PC-9 (cell line): Measurements from ENCODE around the gene TAGAP. TPM values are rescaled to one million over a fixed set of nuclear protein-coding genes. Genes with fewer than 3 reads are reported as not detected.

Source experiments
- BruUV-seq: library from RNA; stranded (reverse); fragments of 400-500 nt; replicated peaks from 2 replicates; lab custom pipeline; 2021; lab: Mats Ljungman, UMichigan
- CTCF ChIA-PET: fragments of 300-600 bp; sonication (Branson Sonifier 250); formaldehyde crosslinking; loops from one replicate; lab custom pipeline; 2022; ENCODE audit warnings: antibody characterized with exemption; lab: Charles Lee
- POLR2A ChIA-PET: fragments of 300-600 bp; sonication (Branson Sonifier 250); formaldehyde crosslinking; loops from one replicate; lab custom pipeline; 2022; ENCODE audit warnings: antibody characterized with exemption; ENCODE audit not compliant: unreplicated experiment; lab: Charles Lee
- DNase-seq, 2 experiments: peaks; one replicate each; pipeline versions ENCODE4 v3.0.0 to v3.0.0-alpha.2; 2015 to 2022; ENCODE audit warnings: mixed read lengths in 1 of 2
- H2AFZ ChIP-seq: fragments of 200-600 bp; sonication (generic); 2 replicates; pipeline ENCODE4 v1.8.1; 2017; ENCODE audit warnings: antibody characterized with exemption
- H3F3A ChIP-seq: fragments of 200-600 bp; sonication (generic); 2 replicates; pipeline ENCODE4 v1.8.1; 2017; ENCODE audit warnings: antibody characterized with exemption, mild to moderate bottlenecking, low read depth; ENCODE audit not compliant: insufficient read depth
- H3K27ac ChIP-seq: fragments of 200-600 bp; sonication (generic); 2 replicates; pipeline ENCODE4 v1.6.1; 2016; ENCODE audit warnings: mixed run types
- H3K27me3 ChIP-seq: fragments of 200-600 bp; sonication (generic); 2 replicates; pipeline ENCODE4 v1.6.1; 2016; ENCODE audit warnings: low read depth, mixed run types; ENCODE audit not compliant: insufficient read depth
- H3K36me3 ChIP-seq: fragments of 200-600 bp; sonication (generic); 2 replicates; pipeline ENCODE4 v1.6.1; 2016; ENCODE audit warnings: low read depth, mixed run types
- H3K4me1 ChIP-seq: fragments of 200-600 bp; sonication (generic); replicated peaks from 2 replicates; pipeline ENCODE4 v1.6.1; 2016; ENCODE audit warnings: mixed run types; ENCODE audit not compliant: insufficient read depth
- H3K4me2 ChIP-seq: fragments of 200-600 bp; sonication (generic); 2 replicates; pipeline ENCODE4 v1.6.1; 2017; ENCODE audit warnings: mixed run types
- H3K4me3 ChIP-seq: fragments of 200-600 bp; sonication (generic); 2 replicates; pipeline ENCODE4 v1.6.1; 2016; ENCODE audit warnings: mixed run types
- H3K79me2 ChIP-seq: fragments of 200-600 bp; sonication (generic); 2 replicates; pipeline ENCODE4 v1.6.1; 2017; ENCODE audit warnings: low read depth, mixed run types
- H3K9me2 ChIP-seq: fragments of 200-600 bp; sonication (generic); 2 replicates; pipeline ENCODE4 v1.8.1; 2017; ENCODE audit warnings: mild to moderate bottlenecking; ENCODE audit not compliant: insufficient read depth
- H3K9me3 ChIP-seq: fragments of 200-600 bp; sonication (generic); 2 replicates; pipeline ENCODE4 v1.8.1; 2016; ENCODE audit warnings: low read depth; ENCODE audit not compliant: insufficient read depth
- H4K20me1 ChIP-seq: fragments of 200-600 bp; sonication (generic); 2 replicates; pipeline ENCODE4 v1.8.1; 2017; ENCODE audit not compliant: insufficient read depth
- CTCF ChIP-seq: fragments of 200-600 bp; sonication (generic); conservative IDR thresholded peaks from 2 replicates; pipeline ENCODE4 v1.6.1; 2017; ENCODE audit warnings: mixed run types, antibody characterized with exemption, mild to moderate bottlenecking, moderate library complexity
- EZH2 ChIP-seq: fragments of 200-600 bp; sonication (generic); IDR thresholded peaks from 2 replicates; pipeline ENCODE4 v1.8.0; 2017; ENCODE audit warnings: antibody characterized with exemption, low read depth
- intact Hi-C: fragments of 100-400 bp; cut with micrococcal nuclease; formaldehyde crosslinking; loops from one replicate; pipeline ENCODE4 v1.10.0; 2022; ENCODE audit not compliant: unreplicated experiment
- total RNA-seq: library from RNA; stranded (reverse); gene quantifications from 2 replicates; pipeline ENCODE4 v1.2.3, GENCODE V29; 2021

Gene TAGAP
- total RNA-seq, 1 experiment from 2014 or later: not detected

- intact Hi-C loops: no loop called here
- Histone ChIP-seq H3K36me3 (no peaks in the 10 kb centered on the region), H4K20me1 (no peaks in the 10 kb centered on the region), H3K9me3 (no peaks in the 10 kb centered on the region; the same call in 1 of the 2 replicates), H3K79me2 (no peaks in the 10 kb centered on the region), H2AFZ (no peak overlapping the region), H3F3A (no peaks in the 10 kb centered on the region), H3K4me3 (no peak overlapping the region), H3K27me3 (peaks cover 61% of the 10 kb centered on the region), H3K27ac (no peak overlapping the region), H3K4me1 (no peaks in the 10 kb centered on the region), H3K4me2 (no peak overlapping the region), H3K9me2 (no peaks in the 10 kb centered on the region)
- BruUV-seq: no TSS peak
- DNase-seq: no peak
- no peak for TF ChIP-seq CTCF
- no peak for TF ChIP-seq EZH2
- ChIA-PET POLR2A (interaction anchor here (0.7 kb wide), 1 partner anchor 179 kb away, joined by 5 read pairs; no protein-coding TSS in a partner anchor), CTCF (interaction anchor here (0.7 kb wide), 1 partner anchor 81 kb away, joined by 3 read pairs; no protein-coding TSS in a partner anchor)
Measured at GRCh38 chr6:159065759-159066329, 21.1 kb upstream of the TAGAP start.

GRCh38 chr6:159065091-159065490 lies 20.3 kb upstream of the TAGAP start:
- CTCF ChIA-PET: no interaction called here

GRCh38 chr6:159064477-159064876 lies 19.7 kb upstream of the TAGAP start:
- H3F3A ChIP-seq: no peaks in the 10 kb centered on the region
- H3K9me2 ChIP-seq: no peaks in the 10 kb centered on the region
- H3K9me3 ChIP-seq: no peaks in the 10 kb centered on the region; the same call in 1 of the 2 replicates
- no peaks in the 10 kb centered on the region for H4K20me1 ChIP-seq
- no peak overlapping the region for H3K4me2 ChIP-seq
- TF ChIP-seq CTCF (no peak), EZH2 (no peak)
- no peaks in the 10 kb centered on the region for H3K4me1 ChIP-seq
- BruUV-seq: no TSS peak
- DNase-seq: no peak
- intact Hi-C loops: no loop called here
- peaks cover 71% of the 10 kb centered on the region for H3K27me3 ChIP-seq
- H2AFZ ChIP-seq: no peak overlapping the region
- H3K79me2 ChIP-seq: no peaks in the 10 kb centered on the region
- POLR2A ChIA-PET: no interaction called here
- CTCF ChIA-PET: no interaction called here
- H3K4me3 ChIP-seq: no peak overlapping the region
- no peaks in the 10 kb centered on the region for H3K36me3 ChIP-seq
- H3K27ac ChIP-seq: no peak overlapping the region

More at GRCh38 chr6:159065091-159065490, 20.3 kb upstream of the TAGAP start:
- no peaks in the 10 kb centered on the region for H3K79me2 ChIP-seq
- H3K27me3 ChIP-seq: peaks cover 67% of the 10 kb centered on the region
- no peaks in the 10 kb centered on the region for H4K20me1 ChIP-seq
- no peaks in the 10 kb centered on the region for H3K36me3 ChIP-seq
- POLR2A ChIA-PET: interaction anchor here (0.7 kb wide), 1 partner anchor 178 kb away, joined by 5 read pairs; no protein-coding TSS in a partner anchor
- intact Hi-C loops: no loop called here
- DNase-seq: no peak
- no peaks in the 10 kb centered on the region; the same call in 1 of the 2 replicates for H3K9me3 ChIP-seq
- no peaks in the 10 kb centered on the region for H3K4me1 ChIP-seq
- H2AFZ ChIP-seq: no peak overlapping the region
- no TSS peak for BruUV-seq
- H3K4me2 ChIP-seq: no peak overlapping the region
- TF ChIP-seq EZH2 (no peak), CTCF (no peak)
- H3K27ac ChIP-seq: no peak overlapping the region
- H3K4me3 ChIP-seq: no peak overlapping the region
- no peaks in the 10 kb centered on the region for H3F3A ChIP-seq
- no peaks in the 10 kb centered on the region for H3K9me2 ChIP-seq
